SHP77 (cell line): ENCODE measurements around the gene EHD4.

Experiments
- DNase-seq, 2 experiments: peaks; one replicate each; lab custom pipeline; 2025; lab: John Stamatoyannopoulos, UW

Gene EHD4

DNA sequence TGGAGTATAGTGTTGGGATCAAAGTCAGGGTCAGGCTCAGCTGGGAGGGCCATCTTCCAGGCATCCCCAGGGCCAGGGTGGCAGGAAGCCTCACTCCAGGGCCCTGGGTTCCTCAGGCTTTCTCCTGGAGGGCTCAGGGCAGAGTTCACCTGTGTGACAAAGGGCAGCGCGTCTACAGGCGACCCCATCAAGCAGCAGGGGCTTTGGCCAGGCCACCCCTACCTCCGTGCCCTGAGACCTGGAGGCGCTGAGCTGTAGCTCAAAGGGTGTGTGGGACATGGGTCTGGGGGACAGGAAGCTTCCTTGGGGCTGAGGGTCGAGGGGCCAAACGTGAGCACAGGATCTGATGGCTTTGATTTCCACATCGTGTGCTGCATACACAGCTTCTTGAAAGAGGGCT is 91.3 kb downstream of the EHD4 start:
- no peak for DNase-seq

DNA sequence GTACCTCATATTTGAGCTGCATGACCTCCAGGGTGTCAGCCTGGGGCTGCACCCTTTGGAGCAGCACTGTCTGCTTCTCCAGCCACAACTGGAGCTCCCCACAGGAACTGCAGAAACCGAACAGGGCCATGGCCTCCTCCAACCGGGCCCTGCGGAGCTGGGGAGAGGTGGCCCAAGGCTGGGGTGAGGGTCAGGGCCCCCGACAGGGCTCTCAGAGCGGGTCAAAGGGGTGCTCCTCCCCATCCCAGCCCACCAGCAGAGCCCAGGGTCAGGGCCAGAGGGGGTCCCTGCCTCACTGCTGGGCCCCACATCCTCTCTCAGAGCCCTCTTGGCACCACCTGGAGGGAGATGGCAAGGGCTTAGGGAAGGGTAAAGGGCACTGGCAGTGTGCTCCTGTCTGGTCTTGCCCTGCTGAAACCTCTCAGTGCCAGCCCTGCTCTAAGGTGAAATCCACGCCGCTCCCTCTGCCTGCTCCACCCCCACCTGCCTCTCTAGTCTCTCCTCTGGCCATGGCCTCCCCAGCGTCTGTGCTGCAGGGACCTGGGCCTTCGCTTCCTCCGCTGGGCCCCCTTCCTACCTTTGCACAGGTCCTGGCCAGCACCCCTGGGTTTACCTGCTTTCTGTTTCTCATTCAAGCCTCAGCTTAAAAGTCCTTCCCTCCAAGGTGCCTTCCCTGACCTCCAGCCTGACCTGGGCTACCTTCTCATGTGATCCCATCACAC is 92.0 kb downstream of the EHD4 start:
- DNase-seq: no peak

- DNase-seq: peak in 1 of 2 experiments; percentile 20
Measured at GRCh38 chr15:41879321-41879845, 93.0 kb downstream of the EHD4 start.

- DNase-seq: no peak
Measured at GRCh38 chr15:41878355-41878699, 94.0 kb downstream of the EHD4 start.

DNA sequence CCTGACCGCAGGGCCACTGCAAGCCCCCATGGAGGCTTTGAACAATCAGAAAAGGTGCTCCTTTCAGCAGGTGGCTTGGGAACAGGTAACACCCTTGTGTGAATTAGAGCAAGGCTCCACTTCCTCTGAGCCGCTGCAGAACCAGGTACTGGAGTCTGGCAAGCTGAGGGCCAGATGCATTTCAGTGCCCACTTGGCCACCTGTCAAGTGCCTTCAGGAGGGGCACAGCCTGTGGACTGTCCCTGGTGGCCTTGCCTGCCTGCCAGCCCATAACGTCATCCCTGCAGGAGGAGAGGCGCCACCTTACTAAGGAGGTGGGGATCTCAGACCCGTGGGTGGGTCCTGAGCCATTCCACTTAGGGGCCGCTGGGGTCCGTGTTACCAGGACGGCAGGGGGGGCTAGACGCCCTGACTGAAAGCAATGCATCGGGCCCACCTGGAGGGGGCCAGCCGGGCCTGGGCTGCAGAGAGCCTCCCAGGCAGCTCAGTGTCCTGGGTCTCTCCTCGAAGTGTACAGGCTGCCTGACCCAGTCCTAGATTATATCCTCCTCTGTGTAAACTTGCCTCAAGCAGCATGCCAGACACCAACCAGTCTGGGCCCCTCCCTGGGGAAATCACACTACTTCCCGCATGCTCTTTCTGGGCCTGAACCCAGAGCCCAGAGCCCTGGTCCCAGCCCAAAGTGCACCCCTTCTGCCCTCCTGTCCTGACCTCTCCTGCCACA is 94.6 kb downstream of the EHD4 start:
- no peak for DNase-seq

- peak; percentile 19 to 40 for DNase-seq
Measured at GRCh38 chr15:41876689-41877088, 95.7 kb downstream of the EHD4 start.

DNA sequence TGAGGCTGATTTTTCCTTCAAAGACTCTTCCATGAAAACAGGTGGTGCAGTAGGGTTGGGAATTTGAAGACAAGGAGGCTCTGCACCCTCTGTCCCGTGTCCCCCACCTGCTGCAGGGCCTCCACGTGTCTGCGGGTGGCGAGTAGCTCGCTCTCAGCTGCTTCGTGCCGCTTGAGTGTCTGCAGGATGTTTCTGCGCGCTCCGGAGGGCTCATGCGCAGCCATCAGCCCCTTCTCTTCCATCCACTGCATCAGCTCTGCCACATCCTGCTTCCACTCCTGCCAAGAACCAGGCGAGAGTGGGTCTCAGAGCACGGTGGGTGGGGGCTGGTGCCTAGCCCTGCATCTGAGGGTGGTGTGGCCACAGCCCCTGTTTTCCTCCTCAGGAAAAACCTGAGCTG is 96.3 kb downstream of the EHD4 start:
- no peak for DNase-seq

GRCh38 chr15:41874736-41875135 is 97.6 kb downstream of the EHD4 start:
- no peak for DNase-seq

DNA sequence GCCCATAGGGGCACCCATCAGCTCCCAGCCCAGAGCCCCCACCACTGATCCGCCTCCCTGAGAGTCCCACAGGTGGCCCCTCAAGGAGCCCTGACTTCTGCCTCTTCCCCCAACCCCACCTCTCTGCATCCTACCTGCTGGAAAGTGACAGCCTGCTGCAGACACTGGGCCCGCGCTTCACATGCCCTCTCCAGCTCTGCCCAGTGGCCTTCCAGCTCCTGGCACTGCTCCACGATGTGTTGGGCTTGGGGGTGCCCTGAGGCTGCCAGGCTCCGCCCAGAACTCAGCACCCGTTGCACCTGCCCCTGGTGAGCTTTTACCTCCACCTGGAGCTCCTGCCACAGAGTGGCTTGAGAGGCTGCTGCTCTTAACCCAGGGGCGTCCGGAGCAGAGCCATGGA is 98.6 kb downstream of the EHD4 start:
- no peak for DNase-seq

DNA sequence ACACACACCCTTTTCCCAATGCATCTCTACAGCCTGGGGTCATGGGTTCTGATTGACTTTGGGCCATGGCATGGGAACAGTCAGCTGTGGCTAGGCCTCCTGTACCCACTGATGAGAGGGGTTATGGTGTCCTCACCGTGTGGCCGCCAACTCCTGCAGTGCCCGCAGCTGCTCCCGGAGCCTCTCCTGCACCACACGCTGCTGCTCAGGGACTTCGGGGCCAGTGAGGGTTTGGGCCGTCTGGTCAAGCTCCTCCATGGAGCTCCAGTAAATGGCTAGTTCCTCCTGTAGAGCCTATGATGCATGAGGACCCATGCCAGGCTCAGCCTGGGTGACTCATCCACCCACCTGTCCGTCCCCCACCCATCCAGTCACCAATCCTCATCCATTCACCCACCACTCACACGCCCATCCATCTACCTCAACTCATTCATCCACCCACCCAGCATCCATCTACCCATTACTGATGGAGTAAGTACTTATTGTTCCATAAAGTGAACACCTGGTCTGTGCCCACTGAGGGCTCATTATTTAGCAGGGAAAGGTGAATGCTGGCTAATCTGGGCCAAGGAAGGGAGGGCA is 100.1 kb downstream of the EHD4 start:
- no peak for DNase-seq

- DNase-seq: no peak
Measured at GRCh38 chr15:41871175-41871905, 101.0 kb downstream of the EHD4 start.

DNA sequence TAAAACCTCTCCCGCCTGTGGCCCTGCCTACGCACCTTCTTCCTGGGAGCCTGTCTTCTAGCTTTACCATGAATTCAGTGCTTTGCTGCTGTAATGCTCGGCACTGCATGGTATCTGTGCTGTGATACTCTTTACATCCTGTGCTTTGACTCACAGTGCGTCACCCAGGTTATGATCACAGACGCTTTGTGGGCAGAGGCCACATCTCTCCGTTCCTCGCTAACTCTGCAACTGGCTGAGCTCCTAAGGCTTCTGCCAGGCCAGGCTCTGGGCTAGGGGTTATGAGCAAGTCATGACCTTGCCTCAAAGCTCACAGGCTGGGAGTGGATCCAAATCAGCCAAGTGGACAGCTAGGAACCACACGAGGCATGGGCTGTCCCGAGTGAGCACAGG is 101.7 kb downstream of the EHD4 start:
- DNase-seq: no peak

DNA sequence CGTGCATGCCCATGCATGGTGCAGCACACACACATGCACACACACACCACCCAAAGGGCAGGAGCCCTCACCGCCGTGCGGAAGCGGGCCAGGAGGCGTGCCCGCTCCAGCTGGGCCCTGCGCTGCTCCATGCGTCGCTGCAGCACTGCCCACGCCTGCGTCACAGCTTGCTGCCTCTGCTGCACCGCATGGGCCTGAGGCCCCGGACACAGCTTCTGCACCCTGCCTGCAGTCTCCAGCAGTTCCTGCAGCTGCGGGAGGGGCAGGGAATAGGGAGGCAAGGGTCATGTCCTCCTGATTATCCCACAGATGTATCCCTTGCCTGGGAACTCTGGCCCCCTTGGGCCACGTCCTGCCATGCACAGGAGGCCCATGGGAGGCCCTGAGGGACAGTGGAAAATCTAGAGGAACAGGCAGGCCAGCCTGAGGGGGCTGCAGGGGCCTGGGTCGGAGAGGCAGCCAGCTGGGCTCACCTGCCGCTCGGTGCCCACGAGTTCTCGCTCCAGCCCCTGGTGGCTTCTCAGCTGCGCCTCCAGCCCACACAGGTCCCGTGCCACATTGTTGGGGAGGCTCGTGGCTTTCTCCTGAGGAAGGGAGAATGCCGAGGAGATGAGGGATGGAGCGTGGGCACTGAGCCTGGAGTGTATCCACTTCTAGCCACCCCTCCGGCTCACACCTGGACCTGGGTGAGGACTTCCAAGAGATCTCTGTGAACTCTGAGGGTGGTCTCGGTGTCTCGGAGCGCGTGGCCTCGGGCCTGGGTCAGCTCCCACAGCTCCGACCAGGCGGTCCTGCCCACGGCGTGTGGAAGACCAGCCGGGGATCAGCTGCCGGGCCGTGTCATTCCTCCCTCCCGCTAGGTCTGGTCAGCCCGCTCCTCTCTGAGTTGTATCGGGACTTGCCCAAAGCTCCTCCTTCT is 102.3 kb downstream of the EHD4 start:
- DNase-seq: no peak

- DNase-seq: no peak
Measured at GRCh38 chr15:41868321-41868720, 104.0 kb downstream of the EHD4 start.

DNA sequence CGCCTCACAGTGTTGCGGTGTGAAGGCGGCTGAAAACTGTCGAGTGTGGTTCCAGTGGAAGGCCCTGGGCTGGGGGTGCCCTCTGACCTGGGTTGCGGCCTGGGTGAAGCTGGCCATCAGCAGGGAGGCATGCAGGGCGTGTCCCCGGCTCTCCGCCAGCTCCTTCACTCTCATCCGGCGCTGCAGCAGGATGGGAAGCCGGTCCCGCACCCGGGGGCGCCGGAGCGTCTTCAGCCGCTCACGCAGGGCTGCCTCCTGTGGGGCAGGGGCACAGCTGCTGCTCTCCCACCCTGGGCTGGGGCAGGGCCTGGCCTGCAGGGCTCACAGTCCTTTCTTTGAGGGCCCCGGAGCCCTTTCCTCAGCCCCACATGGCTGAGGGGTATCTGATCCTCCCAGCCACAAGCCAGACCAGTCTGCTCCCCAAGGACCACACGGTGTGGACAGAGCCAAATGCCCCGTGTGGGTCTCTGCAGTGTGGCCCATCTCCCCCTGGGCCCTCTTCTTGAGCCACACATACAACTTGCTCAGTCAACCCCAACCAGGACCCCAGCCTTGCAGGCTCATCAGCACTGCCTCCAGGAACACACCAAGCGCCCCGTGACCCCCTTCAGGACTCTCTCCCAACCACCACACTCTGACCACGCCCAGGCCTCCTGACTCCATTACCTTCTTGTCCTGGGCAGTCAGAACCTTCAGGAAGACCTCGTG is 105.3 kb downstream of the EHD4 start:
- no peak for DNase-seq

- DNase-seq: no peak
Measured at GRCh38 chr15:41866263-41866703, 106.1 kb downstream of the EHD4 start.

GRCh38 chr15:41865490-41866055 is 106.8 kb downstream of the EHD4 start:
- no peak for DNase-seq

GRCh38 chr15:41862515-41863116 is 109.7 kb downstream of the EHD4 start:
- no peak for DNase-seq

- DNase-seq: no peak
Measured at GRCh38 chr15:41861736-41862356, 110.5 kb downstream of the EHD4 start.
